ENCODE data around the gene POP4. TPM values are rescaled to one million over a fixed set of nuclear protein-coding genes. Genes with fewer than 3 reads are reported as not detected.

The POP4 gene
- total RNA-seq, 4 donors from 2014 or later = 52.8 to 73.5 (median 71.5) TPM

DNA sequence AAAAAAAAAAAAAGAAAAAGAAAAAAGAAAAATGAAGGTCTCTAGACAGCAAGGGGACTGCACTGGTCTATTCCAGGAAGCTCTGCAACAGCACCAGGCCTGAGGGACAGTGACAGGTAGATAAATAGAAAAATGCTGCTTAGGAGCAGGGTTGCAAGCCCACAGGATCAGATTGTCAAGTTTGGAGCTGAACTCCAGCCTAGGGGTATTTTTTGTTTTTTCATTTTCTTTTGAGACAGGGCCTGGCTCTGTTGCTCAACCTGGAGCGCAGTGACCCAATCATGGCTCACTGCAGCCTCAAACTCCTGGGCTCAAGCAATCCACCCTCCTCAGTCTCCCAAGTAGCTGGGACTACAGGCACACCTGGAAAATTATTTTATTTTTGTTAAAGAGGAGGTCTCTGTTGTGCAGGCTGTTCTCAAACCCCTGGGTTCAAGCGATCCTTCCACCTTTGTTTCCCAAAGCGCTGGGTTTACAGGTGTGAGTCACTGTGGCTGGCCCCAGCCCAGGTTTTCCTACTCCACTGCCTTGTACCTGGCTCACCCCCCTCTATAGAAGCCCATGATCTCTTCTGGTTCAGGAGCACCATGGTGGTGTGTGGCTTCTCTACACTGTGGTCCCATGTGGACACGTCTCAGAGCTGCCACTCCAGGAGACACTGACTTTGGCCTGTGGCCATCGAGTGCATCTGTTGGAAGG lies 23.9 kb downstream of the POP4 start:
- intact Hi-C loops (cut with DNase I) = no loop called here
- DNase-seq (ENCODE audit: extremely low spot score) = no peak
- 92% methylated on average over 5 of the region's 5 CpGs for WGBS

DNA sequence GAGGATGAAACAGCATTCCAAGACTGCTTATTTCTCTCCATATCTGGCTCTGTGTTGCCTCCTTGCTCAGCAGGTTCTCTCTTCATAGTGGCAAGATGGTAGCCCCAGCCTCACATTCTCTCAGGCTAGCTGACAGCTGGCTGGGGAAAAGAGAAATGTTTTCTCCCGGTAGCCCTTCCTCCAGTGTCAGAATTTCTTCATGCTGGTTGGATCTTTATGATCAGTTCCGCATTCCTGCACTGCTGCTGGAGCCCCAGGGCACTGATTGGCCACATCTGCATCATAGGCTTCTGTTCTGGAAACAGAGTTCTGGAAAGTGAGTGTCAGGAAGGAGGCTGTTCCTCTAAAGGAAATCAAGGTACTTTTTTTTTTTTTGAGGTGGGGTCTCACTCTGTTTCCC lies 24.6 kb downstream of the POP4 start:
- Histone ChIP-seq H3K4me1 (no peaks in the 10 kb centered on the region), H3K27me3 (peaks cover 0 to 7% (median 0%) of the 10 kb centered on the region in 4 donors), H3K36me3 (no peaks in the 10 kb centered on the region), H3K9me3 (no peaks in the 10 kb centered on the region), H3K27ac (replicated peaks in 1 of 4) (no peak overlapping the region), H3K4me3 (no peak overlapping the region)
- WGBS = 59% methylated on average over 2 of the region's 2 CpGs
- no peak for DNase-seq (ENCODE audit: extremely low spot score)
- TF ChIP-seq POLR2A (IDR thresholded peaks at IDR 0.05; ENCODE audit: low read depth) = no peak
- TF ChIP-seq POLR2AphosphoS5 (IDR thresholded peaks at IDR 0.05) = no peak
- TF ChIP-seq EP300 (IDR thresholded peaks at IDR 0.05) = no peak
- TF ChIP-seq, protein P1, sequence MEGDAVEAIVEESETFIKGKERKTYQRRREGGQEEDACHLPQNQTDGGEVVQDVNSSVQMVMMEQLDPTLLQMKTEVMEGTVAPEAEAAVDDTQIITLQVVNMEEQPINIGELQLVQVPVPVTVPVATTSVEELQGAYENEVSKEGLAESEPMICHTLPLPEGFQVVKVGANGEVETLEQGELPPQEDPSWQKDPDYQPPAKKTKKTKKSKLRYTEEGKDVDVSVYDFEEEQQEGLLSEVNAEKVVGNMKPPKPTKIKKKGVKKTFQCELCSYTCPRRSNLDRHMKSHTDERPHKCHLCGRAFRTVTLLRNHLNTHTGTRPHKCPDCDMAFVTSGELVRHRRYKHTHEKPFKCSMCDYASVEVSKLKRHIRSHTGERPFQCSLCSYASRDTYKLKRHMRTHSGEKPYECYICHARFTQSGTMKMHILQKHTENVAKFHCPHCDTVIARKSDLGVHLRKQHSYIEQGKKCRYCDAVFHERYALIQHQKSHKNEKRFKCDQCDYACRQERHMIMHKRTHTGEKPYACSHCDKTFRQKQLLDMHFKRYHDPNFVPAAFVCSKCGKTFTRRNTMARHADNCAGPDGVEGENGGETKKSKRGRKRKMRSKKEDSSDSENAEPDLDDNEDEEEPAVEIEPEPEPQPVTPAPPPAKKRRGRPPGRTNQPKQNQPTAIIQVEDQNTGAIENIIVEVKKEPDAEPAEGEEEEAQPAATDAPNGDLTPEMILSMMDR (IDR thresholded peaks at IDR 0.05) = no peak
- intact Hi-C loops (cut with DNase I) = no loop called here

More for the DNA sequence above, 23.9 kb downstream of the POP4 start:
- no peak overlapping the region for H3K27ac ChIP-seq (replicated peaks in 1 of 4)
- H3K4me1 ChIP-seq = no peaks in the 10 kb centered on the region
- H3K4me3 ChIP-seq = no peak overlapping the region
- H3K27me3 ChIP-seq = peaks cover 0 to 7% (median 0%) of the 10 kb centered on the region in 4 donors
- H3K9me3 ChIP-seq = no peaks in the 10 kb centered on the region
- H3K36me3 ChIP-seq = no peaks in the 10 kb centered on the region
- TF ChIP-seq POLR2A (IDR thresholded peaks at IDR 0.05; ENCODE audit: low read depth) = no peak
- TF ChIP-seq POLR2AphosphoS5 (IDR thresholded peaks at IDR 0.05) = no peak
- no peak for TF ChIP-seq EP300 (IDR thresholded peaks at IDR 0.05)
- TF ChIP-seq, protein P1 (IDR thresholded peaks at IDR 0.05) = no peak

DNA sequence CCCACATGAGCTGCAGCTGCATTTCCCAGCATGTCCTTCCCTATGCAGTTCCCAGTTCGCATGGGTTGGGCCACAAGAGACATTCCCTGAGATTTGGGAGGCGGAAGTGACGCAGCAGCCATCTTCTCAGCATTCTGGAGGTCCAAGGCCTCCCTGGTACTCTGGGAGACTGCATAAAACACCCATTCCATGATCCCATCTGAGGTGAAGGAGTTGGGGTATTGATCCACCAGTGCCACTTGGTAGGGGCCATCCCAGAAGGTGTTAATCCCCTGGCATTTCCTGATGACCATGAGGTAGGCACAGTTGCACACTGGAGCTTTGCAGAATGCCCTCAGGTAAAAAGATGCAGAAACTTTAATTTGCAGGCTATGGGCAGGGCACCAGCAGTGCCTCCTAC lies 25.4 kb downstream of the POP4 start:
- 100% methylated on average over 1 of the region's 3 CpGs for WGBS
- Histone ChIP-seq H3K27ac (replicated peaks in 1 of 4) (no peak overlapping the region), H3K27me3 (peaks cover 0 to 11% (median 0%) of the 10 kb centered on the region in 4 donors), H3K4me1 (no peaks in the 10 kb centered on the region), H3K4me3 (no peak overlapping the region), H3K36me3 (no peaks in the 10 kb centered on the region), H3K9me3 (no peaks in the 10 kb centered on the region)
- TF ChIP-seq POLR2AphosphoS5 (IDR thresholded peaks at IDR 0.05) (no peak), EP300 (IDR thresholded peaks at IDR 0.05) (no peak), POLR2A (IDR thresholded peaks at IDR 0.05; ENCODE audit: low read depth) (no peak)
- intact Hi-C loops (cut with DNase I) = no loop called here
- DNase-seq (ENCODE audit: extremely low spot score) = no peak

DNA sequence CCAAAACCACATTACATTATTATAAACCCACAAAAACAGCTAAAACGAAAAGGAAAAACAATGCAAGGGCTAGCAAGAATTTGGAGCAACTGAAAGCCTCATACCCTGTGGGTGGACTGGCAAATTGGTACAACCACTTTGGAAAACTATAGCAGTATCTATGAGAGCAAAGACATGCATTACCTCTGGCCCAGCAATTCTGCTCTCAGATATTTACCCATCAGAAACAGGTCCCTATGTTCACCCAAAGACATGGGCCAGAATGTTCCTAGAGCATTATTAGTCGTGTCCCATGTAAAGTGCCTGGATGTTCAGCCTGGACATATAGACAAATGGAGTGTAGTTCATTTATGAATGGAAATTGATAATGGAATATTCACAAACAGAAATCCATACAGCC lies 27.9 kb downstream of the POP4 start:
- Histone ChIP-seq H3K4me3 (no peak overlapping the region), H3K27me3 (peaks cover 0 to 13% (median 0%) of the 10 kb centered on the region in 4 donors), H3K27ac (replicated peaks in 1 of 4) (no peak overlapping the region), H3K9me3 (no peaks in the 10 kb centered on the region), H3K36me3 (no peaks in the 10 kb centered on the region), H3K4me1 (no peaks in the 10 kb centered on the region)
- WGBS = 80% methylated on average over 2 of the region's 2 CpGs
- intact Hi-C loops (cut with DNase I) = no loop called here
- TF ChIP-seq POLR2A (IDR thresholded peaks at IDR 0.05; ENCODE audit: low read depth) = no peak
- no peak for TF ChIP-seq EP300 (IDR thresholded peaks at IDR 0.05)
- TF ChIP-seq, protein P1 (IDR thresholded peaks at IDR 0.05) = no peak
- TF ChIP-seq POLR2AphosphoS5 (IDR thresholded peaks at IDR 0.05) = no peak
- no peak for DNase-seq (ENCODE audit: extremely low spot score)

DNA sequence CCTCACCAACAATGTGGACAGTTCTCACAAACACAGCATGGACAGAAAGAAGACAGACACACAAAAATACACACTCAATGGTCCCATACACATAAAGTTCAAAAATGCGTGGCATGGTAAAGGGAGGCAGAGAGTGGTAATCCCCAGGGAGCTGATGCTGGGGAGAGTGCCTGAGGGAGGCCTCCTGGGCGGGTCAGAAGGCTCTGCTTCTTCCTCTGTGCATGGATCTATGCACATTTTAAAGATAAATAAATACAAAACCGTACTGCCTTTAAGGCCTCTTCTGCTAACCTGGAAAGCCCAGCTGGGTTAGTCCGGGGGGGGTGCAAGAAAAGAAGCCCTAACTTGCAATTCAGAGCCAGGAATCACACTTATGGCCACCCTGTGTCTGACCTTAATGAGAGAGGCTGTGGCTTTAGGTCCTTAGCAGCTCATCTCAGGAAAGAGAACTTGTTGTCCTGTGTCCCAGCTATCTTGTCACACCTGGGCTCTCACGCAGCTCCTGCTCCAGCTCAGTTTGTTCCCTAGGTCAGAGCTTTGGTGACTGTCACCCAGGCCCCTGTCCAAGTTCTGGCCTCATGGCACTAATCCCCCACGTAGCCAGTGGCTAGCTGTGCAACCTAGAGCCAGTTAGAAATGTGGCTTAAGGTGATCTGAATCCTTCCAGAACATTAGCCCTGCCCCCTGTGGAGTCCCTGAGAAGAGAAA lies 28.5 kb downstream of the POP4 start:
- no peak overlapping the region for H3K4me3 ChIP-seq
- no peak overlapping the region for H3K27ac ChIP-seq (replicated peaks in 1 of 4)
- TF ChIP-seq POLR2A (IDR thresholded peaks at IDR 0.05; ENCODE audit: low read depth) (no peak), POLR2AphosphoS5 (IDR thresholded peaks at IDR 0.05) (no peak), EP300 (IDR thresholded peaks at IDR 0.05) (no peak)
- TF ChIP-seq, protein P1 (IDR thresholded peaks at IDR 0.05) = no peak
- H3K36me3 ChIP-seq = no peaks in the 10 kb centered on the region
- no peaks in the 10 kb centered on the region for H3K9me3 ChIP-seq
- 61% methylated on average over 5 of the region's 6 CpGs for WGBS
- DNase-seq (ENCODE audit: extremely low spot score) = no peak
- intact Hi-C loops (cut with DNase I) = no loop called here
- peaks cover 0 to 13% (median 0%) of the 10 kb centered on the region in 4 donors for H3K27me3 ChIP-seq
- no peaks in the 10 kb centered on the region for H3K4me1 ChIP-seq

All from esophagus muscularis mucosa (tissue), 4 donors.